ENCODE measurements around the gene TBC1D20.
"Not testable (repeated sequence)": the region's sequence is repeated elsewhere in the genome, so short reads cannot be mapped to it uniquely, and the experiment has no call there.

The TBC1D20 gene

DNA sequence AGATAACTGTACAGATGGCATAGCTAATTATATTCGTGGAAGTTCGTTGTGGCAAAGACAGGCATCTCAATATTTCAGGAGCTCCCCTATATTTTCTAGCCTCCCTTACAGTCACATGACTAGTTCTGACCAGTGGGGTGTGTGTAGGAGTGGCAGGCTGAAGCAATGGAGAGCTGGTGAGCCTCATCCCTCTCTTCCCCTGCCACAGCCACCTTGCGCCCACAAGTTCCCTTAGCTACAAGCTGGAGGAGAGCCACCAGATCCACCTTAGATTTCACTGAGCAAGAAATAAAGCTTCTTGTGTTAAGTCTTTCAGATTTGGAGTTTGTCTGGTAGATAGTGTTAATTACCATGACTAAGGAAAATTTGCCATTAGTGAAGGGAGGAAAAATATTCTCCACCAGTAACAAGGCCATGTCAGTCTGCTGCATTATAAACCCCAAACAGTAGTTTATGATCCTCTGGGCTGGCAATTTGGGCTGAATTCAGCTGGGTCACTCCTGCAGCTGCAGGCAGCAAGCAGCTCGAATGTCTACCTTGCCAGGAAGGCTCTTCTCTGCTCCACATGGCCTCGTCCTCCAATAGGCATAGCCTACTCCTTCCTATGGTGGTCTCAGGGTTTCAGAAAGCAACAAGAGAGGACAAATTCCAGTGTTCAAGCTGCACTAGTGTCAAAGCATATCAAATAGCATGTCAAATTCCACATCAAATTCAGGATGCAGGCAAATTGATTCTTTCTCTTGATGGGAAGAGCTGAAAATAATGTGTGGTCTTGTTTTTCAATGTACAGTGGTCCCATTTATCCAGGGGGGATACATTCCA lies 61.7 kb downstream of the TBC1D20 start:
- DNase-seq, result no peak

DNA sequence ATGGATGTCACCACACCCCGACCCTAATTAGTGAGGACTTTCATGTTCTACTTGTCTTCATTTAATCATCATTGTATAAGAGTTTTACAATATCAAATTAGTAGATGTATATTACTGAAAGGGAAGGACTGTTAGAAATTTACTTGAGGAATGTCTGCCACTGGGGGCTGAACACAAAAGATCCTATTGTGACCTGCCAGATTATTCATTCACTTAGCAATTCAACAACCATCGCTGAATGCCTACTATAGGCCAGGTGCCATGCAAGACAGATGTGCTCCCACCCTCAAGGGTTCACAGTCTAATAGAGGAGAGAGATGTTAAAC lies 62.2 kb downstream of the TBC1D20 start:
- DNase-seq, result no peak

DNA sequence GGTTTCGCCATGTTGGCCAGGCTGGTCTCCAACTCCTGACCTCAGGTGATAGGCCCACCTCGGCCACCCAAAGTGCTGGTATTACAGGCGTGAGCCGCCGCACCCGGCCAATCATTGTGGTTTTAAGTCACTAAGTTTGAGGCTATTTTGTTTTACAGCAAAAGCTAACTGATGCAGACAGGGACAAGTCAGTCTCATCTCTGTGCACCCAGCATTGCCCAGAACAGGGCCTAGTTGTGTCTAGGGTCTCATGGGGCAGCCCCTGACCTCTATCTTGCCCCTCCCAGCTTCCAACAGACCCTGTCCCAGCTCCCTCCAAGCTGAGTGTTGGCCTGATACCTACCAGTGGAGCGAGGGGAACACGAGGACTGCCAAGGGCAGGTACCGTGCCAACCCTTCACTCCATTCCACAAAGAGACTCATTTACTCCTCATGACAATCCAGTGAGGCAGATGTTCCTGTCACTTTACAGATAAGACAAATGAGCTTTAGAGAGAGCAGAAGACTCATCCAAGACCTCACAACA lies 63.1 kb downstream of the TBC1D20 start:
- DNase-seq, result no peak

DNA sequence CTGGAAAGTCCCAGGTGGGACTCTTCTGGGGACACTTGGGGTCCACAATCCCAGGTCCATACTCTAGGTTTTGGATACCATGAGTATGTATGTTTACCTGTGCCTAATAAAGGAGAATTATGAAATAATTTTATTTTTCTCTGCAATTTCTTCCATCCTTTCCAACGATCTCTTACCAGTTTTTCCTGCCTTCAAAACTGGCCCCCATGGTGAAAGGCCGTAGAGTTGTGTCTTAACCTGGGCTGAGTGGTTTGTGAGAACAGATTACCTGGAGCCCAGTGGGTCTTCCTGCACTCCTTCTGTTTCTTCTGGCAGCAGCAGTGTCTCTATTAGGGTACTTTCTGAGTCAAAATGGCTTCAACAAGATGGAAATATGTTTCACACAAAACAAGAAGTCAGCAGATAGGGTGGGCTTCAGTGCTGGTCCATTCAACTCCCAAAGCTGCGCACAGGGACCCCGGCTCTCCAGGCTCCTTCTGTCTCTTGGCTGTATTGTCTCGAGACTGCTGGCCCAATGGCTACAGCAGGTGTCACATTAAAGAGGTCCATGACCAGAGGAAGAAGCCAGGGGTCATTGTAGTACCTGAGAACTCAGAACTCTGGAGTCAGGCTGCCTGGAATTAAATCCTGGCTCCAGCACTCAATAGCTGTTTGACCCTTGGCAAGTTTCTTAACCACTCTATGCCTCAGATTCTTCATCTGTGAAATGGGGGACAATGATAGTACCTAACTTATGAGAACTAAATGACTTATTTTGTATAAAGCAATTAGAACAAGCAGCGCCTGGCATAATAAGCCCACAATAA lies 64.7 kb downstream of the TBC1D20 start:
- DNase-seq, result no peak

DNA sequence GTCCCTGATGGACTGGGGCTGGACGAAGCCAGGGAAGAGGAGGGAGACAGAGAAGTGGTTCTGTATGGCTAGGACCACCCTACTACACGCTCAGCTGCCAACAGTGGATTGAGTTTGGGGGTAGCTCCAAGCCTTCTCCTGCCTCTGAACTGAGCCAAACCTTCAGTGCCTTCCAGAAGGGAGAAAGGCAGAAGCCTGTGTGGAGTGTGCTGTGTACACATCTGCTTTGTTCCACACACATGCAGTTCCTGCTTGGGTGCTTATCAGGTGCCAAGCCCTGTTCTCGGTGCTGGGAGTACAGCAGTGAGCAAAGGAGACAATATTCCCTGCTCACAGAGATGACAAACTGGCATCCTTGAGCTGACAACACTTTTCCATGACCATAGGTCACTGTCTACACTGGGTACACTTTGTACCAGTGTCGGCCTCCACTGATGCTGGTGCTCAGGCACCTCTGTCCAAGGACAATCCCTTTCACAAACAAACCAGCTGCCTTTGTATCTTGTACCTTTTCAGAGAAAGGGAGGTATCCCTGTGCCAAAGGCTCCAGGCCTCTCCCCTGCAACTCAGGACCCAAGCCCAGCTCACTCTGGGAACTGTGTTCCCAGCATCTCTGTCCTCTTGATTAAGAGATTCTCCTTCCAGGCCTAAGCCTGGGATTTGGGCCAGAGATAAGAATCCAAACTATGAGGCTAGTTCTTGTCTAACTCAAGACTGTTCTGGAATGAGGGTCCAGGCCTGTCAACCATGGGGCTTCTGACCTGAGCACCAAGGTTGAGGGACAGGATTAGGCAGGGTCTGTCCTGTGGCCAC lies 65.5 kb downstream of the TBC1D20 start:
- DNase-seq, result no peak

DNA sequence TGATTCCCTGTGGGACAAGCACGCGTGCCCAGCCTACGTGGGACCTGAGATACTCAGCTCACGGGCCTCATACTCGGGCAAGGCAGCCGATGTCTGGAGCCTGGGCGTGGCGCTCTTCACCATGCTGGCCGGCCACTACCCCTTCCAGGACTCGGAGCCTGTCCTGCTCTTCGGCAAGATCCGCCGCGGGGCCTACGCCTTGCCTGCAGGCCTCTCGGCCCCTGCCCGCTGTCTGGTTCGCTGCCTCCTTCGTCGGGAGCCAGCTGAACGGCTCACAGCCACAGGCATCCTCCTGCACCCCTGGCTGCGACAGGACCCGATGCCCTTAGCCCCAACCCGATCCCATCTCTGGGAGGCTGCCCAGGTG lies 66.1 kb downstream of the TBC1D20 start:
- DNase-seq, result no peak

DNA sequence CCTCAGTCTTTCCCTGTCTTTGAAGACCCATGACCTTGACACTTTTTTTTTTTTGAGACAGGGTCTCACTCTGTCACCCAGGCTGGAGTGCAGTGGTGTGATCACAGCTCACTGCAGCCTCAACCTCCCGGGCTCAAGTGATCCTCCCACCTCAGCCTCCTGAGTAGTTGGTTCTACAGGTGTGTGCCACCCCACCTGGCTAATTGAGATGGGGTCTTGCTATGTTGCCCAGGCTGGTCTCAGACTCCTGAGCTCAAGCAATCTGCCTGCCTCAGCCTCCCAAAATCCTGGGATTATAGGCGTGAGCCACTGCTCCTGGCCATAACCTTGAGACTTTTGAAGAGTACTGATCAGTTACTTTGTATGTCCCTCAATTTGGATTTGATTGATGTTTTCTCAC lies 69.0 kb downstream of the TBC1D20 start:
- not testable (repeated sequence) for DNase-seq

DNA sequence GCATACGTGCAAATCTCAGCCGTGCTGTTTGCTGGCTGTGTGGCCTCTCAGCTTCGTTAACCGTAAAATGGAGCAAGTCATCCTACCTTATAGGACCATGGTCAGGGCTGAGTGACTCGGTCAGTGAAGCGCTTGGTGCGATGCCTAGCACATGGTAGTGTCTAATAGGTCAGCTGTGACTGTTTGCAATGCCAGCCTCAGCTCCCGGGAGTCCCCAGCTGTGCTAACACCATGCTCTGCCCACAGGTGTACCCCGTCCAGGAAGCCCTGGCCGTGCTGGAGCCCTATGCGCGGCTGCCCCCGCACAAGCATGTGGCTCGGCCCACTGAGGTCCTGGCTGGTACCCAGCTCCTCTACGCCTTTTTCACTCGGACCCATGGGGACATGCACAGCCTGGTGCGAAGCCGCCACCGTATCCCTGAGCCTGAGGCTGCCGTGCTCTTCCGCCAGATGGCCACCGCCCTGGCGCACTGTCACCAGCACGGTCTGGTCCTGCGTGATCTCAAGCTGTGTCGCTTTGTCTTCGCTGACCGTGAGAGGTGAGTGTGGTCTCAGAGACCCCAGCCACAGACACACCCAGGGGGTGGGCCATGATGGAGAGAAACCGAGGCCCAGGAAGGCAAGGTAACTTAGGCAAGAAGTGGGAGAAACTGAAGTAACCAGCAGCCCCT lies 71.2 kb downstream of the TBC1D20 start:
- DNase-seq, result no peak

DNA sequence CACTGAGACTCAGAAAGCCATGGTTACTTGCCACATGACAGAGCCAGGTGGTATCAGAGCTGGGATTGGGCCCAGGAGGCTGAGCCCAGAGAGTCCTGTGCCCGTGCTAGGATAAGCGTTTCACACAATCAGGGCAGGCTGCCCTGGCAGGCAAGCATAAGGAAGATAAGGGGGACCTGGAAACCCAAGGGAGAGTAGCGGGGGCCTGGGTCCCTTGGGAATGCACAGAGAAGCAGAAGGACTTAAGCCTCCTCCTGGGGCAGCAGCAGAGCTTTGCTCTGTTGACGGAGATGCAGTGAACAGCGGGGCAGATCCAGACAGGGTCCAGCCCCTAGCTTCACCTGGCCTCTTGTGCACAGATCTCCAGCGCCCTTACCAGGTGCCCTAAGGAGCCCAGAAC lies 73.1 kb downstream of the TBC1D20 start:
- no peak for DNase-seq

DNA sequence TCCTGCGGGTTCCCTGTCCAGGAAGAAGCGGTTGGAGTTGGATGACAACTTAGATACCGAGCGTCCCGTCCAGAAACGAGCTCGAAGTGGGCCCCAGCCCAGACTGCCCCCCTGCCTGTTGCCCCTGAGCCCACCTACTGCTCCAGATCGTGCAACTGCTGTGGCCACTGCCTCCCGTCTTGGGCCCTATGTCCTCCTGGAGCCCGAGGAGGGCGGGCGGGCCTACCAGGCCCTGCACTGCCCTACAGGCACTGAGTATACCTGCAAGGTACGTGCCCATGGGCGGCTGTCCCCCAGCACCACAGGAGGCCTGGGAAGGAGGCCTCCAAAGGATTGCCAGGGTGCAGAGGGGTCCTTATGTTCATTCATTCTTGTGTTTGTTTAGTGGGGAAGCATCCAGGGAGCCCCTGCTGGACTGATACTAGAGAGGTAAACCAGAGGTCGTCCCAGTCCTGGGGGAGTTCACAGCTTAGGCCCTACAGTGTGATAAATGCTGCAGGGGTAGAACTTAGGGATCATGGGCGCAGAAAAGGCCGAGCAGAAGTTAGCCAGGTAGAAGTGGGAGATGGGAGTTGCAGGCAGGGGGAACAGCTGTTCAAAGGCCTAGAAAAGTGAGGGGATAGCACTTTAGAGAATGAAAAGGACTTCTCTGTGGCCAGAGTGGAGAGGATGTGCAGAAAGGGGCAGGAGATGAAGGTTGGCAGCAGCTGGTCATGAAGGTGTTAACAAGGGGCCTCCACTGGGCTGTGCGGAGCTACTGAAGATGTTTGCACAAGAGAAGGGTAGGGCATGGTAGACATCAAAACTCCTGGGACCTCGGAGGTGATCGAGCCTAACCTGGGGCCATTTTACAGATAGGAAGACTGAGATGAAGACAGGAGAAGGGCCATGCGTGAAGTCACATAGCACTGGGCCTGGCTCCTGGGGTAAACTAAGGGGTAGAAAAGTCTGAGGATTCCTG lies 74.0 kb downstream of the TBC1D20 start:
- DNase-seq, result no peak

DNA sequence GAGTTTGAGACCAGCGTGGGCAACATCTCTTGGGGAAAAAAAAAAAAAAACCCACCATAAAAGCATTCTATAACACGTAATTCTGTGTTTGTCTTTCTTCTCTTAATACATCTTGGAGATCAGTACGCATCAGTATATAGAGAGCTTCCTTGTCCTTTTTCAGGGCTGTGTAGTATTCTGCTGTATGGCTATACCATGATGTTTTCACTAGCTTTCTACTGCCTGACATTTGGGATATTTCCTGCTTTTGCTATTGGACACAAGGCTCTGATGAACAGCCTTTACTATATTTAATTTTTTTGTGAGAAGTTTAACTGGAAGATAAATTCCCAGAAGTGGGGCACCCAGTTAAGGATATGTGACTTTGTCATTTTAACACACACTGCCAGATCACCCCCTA lies 74.8 kb downstream of the TBC1D20 start:
- no peak for DNase-seq

DNA sequence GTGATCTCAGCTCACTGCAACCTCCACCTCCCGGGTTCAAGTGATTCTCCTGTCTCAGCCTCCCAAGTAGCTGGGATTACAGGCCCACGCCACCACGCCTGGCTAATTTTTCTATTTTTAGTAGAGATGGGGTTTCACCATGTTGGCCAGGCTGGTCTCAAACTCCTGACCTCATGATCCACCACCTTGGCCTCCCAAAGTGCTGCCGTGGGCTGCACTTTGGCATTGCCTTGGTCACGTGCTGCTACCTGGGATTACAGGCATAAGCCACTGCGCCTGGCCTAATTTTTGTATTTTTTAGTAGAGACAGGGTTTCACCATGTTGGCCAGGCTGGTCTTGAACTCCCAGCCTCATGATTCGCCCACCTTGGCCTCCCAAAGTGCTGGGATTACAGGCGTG lies 75.7 kb downstream of the TBC1D20 start:
- not testable (repeated sequence) for DNase-seq

Measured in T-helper 1 cell (primary cell).